CD4-positive, alpha-beta T cell treated with Interleukin-4 for 4 hours (primary cell): ENCODE measurements around the gene RAD51AP2.
"Not testable (repeated sequence)": the region's sequence is repeated elsewhere in the genome, so short reads cannot be mapped to it uniquely, and the experiment has no call there.

Experiments used
- DNase-seq: peaks from one replicate; pipeline ENCODE4 v3.0.0-alpha.2; 2020

RAD51AP2 gene

DNA sequence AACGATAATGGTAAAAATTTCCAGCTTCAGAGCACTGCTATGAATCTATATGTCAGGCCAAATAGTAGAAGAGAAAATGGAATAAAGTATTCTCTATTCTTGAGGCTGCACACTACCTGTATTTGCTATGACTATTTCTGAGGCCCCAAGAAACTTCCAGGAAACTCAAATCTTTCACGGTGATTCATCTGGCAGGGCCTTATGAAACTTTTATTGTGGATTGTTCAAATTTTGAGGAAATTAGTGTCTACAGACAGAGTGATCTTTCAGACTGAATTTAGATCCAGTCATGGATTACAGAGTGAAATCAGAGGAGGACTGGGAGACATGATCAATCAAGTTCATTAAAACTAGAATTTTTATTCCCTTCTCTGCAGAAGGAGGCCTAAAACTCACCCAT is 18.2 kb upstream of the RAD51AP2 start:
- DNase-seq: no peak

DNA sequence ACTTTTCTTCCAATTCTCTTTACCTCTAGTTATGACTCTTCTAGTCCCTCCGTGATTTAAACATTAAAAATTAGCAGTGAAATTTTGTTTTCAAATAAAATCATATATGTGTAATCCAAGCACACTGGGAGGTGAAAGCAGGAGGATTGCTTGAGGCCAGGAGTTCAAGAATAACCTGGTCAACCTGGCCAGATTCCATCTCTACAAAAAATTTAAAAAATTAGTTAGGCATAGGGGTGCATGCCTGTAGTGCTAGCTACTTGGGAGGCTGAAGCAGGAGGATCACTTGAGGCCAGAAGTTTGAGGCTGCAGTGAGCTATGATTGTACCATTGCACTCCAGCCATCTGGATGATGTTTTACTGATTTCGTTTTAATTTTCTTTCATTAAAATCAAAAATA is 15.3 kb upstream of the RAD51AP2 start:
- no peak for DNase-seq

GRCh38 chr2:17529771-17530170 is 11.5 kb upstream of the RAD51AP2 start:
- DNase-seq: no peak

DNA sequence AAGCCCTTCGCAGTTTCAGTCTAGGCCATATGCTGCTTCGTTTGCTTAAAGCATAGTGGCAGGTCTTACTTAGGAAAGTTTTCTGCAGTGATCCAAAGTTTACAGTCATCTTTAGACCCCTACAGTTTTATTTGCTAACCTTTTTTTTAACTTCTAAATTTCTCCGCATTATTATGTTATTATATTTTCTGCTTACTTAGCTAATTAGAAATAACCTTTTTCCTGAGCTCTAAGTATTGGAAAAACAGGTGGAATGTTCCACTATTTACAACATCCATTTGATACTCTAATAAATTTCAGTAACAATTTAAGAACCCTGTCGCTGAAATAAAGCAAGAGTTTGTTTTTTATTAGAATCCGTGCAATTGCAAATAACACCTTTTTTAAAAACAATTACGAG is 4.1 kb upstream of the RAD51AP2 start:
- no peak for DNase-seq

DNA sequence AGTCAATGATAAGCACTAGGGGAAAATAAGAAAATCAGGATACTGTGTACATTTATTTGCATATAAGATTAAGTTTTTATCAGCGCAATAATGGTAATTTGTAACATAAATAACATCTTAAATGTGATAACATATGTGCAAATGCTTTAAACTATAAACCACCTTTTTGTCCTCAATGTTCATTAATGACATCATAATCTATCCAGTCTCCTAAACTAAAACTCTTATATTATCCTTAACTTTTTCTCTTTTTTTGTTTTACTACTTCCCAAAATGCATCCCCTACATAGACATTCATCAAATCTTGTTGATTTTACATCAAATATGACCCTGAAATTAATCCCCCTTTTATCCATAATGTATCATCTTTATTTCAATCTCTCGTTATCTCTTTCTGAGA is 3.4 kb upstream of the RAD51AP2 start:
- no peak for DNase-seq

DNA sequence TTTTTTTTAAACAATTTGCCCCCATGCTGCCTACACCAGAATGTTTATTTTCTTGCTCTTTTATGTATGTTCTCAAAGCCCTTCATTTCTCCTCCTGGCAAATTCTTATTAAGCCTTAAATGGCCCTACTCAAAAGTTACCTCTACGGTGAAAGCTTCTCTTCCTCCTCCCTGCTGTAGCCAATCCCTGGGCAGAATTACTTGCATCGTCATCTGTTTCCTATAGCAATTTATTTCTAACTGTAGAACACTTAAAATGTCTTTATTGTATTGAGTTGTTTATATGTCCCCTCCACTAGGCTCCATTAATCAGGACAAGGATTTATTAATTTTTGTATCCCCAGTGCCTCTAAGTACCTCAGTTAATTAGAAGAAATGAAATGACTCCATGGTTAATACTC is 2.5 kb upstream of the RAD51AP2 start:
- no peak for DNase-seq

DNA sequence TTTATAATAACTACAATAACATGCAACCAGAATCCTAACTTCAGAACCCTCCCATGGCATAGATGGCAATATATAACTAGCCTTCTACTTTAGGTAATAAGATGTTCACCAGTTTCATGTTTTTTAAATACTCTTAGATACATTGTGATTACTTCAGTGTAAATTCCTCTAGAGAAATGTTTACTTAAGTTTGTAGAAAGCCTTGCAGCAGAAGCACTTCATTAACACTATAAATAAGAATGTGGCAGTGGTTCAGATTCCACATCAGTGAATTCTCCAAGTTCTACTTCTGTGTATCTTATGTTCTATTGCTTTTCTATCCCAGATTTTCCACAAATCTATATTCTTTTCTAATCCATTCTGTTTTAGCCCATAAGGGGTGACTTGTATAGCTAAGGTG is 1.2 kb upstream of the RAD51AP2 start:
- no peak for DNase-seq

- no peak for DNase-seq
Observed at GRCh38 chr2:17517481-17518211, 594 bp downstream of the RAD51AP2 start.

GRCh38 chr2:17515652-17516051 is 2.6 kb downstream of the RAD51AP2 start:
- no peak for DNase-seq

DNA sequence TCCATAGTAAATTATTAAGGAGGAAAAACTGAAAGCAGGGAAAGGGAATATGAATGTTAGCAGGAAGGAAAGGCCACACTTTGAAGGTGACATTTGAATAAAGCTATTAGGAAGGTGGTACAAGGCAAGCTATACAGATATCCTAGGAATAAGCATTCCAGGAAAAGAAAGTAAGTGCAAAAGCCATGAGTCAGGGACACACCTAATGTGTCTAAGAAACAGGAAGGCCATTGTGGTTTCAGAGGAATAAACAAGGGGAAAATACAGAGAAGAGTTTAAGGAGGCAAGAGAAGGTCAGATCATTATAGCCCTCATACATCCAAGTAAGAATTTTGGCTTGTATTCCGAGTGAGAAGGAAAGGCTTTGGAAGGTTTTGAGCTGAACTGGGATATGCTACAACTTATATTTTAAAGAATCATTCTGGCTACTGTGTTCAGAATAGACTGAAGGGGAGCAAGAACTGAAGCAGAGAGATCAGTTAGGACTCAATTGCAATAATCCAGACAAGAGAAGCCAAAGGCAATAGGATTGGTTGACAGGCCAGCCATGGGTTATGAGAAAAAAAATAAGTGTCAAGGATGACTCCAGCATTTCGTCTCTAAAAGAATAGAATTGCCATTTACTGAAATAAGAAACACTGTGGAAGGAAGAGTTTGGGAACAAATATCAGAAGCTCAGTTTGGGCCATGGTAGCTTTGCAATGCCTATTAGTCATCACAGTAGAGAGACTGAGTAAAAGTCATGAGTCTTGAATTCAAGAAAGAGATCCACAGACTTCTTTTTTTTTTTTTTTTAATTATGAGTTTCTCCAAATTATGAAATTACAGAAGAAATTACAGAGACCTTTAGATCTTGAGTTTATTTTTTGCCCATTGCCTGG is 11.3 kb downstream of the RAD51AP2 start:
- DNase-seq: no peak

DNA sequence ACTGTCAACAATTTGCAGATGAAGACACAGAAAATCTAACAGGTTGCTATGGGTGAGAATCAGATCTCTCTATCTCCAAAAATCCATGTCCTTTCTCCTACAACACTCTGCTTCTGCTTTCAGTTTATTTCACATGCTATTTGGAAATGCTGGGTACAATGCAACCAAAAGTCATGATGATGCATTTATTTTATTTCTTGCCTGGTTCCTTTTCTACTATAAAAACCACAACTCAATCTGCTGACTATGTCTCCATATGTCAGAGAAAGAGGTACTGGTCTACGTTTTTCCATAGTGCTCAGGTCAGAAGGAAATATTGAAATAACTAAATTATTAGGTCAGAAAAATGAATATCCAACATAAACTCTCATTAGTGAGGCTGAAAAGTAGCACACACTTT is 20.5 kb downstream of the RAD51AP2 start:
- no peak for DNase-seq

GRCh38 chr2:17495590-17495989 is 22.6 kb downstream of the RAD51AP2 start:
- DNase-seq: no peak

DNA sequence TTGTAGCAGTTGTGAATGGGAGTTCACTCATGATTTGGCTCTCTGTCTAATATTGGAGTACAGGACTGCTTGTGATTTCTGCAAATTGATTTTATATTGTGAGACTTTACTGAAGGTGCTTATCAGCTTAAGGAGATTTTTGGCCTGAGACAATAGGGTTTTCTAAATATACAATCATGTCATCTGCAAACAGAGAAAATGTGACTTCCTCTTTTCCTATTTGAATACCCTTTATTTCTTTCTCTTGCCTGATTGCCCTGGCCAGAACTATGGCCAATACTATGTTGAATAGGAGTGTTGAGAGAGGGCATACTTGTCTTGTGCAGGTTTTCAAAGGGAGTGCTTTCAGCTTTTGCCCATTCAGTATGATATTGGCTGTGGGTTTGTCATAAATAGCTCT is 28.1 kb downstream of the RAD51AP2 start:
- DNase-seq: not testable (repeated sequence)

GRCh38 chr2:17488610-17489009 is 29.6 kb downstream of the RAD51AP2 start:
- not testable (repeated sequence) for DNase-seq

GRCh38 chr2:17483496-17483895 is 34.7 kb downstream of the RAD51AP2 start:
- DNase-seq: no peak

- DNase-seq: no peak
Observed at GRCh38 chr2:17482651-17483050, 35.6 kb downstream of the RAD51AP2 start.

GRCh38 chr2:17479875-17480274 is 38.4 kb downstream of the RAD51AP2 start:
- DNase-seq: no peak

- DNase-seq: no peak
Observed at GRCh38 chr2:17476830-17477229, 41.4 kb downstream of the RAD51AP2 start.

DNA sequence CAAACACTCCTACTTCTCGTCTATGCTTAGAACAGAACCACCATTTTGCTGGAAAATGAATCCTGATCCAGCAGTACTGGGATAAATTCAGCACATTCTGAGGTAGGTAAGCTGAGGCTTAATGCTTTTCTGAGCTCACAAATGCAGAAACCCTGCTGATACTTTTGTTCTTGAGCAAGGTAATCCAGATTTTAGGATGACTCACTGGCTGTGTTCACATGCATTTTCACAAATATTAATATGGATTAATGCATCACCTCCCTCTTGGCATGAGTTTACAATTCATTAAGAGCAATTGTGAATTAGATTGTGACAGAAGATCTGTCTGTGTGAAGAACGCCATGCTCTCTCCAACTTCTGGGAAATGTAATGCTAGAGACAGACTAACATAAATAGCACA is 42.2 kb downstream of the RAD51AP2 start:
- DNase-seq: no peak

- DNase-seq: no peak
Observed at GRCh38 chr2:17475286-17475685, 43.0 kb downstream of the RAD51AP2 start.

GRCh38 chr2:17471979-17472378 is 46.3 kb downstream of the RAD51AP2 start:
- no peak for DNase-seq

DNA sequence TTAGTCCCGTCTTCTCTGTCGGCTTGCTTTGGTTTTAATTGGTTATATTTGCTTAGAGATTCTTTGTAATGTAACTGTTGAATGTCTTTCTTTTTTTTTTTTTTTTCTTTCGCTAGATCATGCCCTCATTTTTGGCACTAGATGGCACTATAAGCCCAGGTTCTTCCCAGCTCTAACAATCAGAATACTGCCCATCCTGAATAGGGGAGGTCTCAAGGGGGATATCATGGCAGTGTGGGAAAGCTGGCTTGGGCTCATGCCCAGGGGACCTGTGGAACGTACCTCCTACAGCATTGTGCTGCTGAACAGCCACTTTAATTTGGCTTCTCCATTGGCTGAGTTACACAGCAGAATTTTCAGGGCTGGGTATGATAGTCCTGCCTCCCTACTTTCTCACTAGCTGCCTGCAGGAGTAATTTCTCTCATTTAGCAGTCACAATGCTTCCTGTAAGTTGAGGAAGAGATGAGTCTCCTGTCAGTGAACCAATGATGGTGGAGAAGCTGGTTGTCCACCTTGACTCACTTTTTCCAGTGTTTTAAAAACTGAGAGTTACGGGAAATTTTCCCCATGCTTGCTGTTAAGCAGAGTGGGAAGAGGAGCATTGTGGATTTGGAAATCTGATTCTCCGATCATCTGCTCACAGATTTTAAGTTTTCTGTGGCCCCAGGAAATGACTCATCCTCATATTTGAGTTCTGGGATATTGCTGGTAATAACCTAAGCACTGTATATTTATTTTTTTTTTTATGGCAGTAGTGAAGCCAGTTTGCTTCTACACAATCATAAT is 47.2 kb downstream of the RAD51AP2 start:
- no peak for DNase-seq

DNA sequence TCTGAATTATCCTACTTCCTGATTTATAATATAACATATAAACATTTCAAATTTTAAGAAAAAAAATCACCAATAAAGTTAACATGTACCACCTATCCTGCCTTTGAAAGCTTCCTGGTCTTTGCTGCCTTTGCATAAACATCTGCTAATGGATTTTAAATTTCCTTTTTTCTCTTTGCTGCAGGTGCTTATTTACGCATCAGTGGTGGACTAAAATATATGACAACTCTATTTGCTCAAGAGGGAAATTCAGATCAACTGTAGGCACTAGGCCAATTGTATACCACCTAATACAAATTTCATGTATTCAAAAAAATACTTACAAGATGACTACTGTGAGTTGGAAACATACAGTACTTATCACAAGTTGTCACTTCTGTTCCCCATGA is 57.2 kb downstream of the RAD51AP2 start:
- no peak for DNase-seq
